PC-9 (cell line): Measurements from ENCODE around the gene HRH4. TPM values are rescaled to one million over a fixed set of nuclear protein-coding genes. Genes with fewer than 3 reads are reported as not detected.

ENCODE experiments used
- BruUV-seq: library from RNA; stranded (reverse); fragments of 400-500 nt; replicated peaks from 2 replicates; lab custom pipeline; 2021; lab: Mats Ljungman, UMichigan
- CTCF ChIA-PET: fragments of 300-600 bp; sonication (Branson Sonifier 250); formaldehyde crosslinking; loops from one replicate; lab custom pipeline; 2022; ENCODE audit warnings: antibody characterized with exemption; lab: Charles Lee
- POLR2A ChIA-PET: fragments of 300-600 bp; sonication (Branson Sonifier 250); formaldehyde crosslinking; loops from one replicate; lab custom pipeline; 2022; ENCODE audit warnings: antibody characterized with exemption; ENCODE audit not compliant: unreplicated experiment; lab: Charles Lee
- DNase-seq, 2 experiments: peaks; one replicate each; pipeline versions ENCODE4 v3.0.0 to v3.0.0-alpha.2; 2015 to 2022; ENCODE audit warnings: mixed read lengths in 1 of 2
- H2AFZ ChIP-seq: fragments of 200-600 bp; sonication (generic); 2 replicates; pipeline ENCODE4 v1.8.1; 2017; ENCODE audit warnings: antibody characterized with exemption
- H3F3A ChIP-seq: fragments of 200-600 bp; sonication (generic); 2 replicates; pipeline ENCODE4 v1.8.1; 2017; ENCODE audit warnings: antibody characterized with exemption, mild to moderate bottlenecking, low read depth; ENCODE audit not compliant: insufficient read depth
- H3K27ac ChIP-seq: fragments of 200-600 bp; sonication (generic); 2 replicates; pipeline ENCODE4 v1.6.1; 2016; ENCODE audit warnings: mixed run types
- H3K27me3 ChIP-seq: fragments of 200-600 bp; sonication (generic); 2 replicates; pipeline ENCODE4 v1.6.1; 2016; ENCODE audit warnings: low read depth, mixed run types; ENCODE audit not compliant: insufficient read depth
- H3K36me3 ChIP-seq: fragments of 200-600 bp; sonication (generic); 2 replicates; pipeline ENCODE4 v1.6.1; 2016; ENCODE audit warnings: low read depth, mixed run types
- H3K4me1 ChIP-seq: fragments of 200-600 bp; sonication (generic); replicated peaks from 2 replicates; pipeline ENCODE4 v1.6.1; 2016; ENCODE audit warnings: mixed run types; ENCODE audit not compliant: insufficient read depth
- H3K4me2 ChIP-seq: fragments of 200-600 bp; sonication (generic); 2 replicates; pipeline ENCODE4 v1.6.1; 2017; ENCODE audit warnings: mixed run types
- H3K4me3 ChIP-seq: fragments of 200-600 bp; sonication (generic); 2 replicates; pipeline ENCODE4 v1.6.1; 2016; ENCODE audit warnings: mixed run types
- H3K79me2 ChIP-seq: fragments of 200-600 bp; sonication (generic); 2 replicates; pipeline ENCODE4 v1.6.1; 2017; ENCODE audit warnings: low read depth, mixed run types
- H3K9me2 ChIP-seq: fragments of 200-600 bp; sonication (generic); 2 replicates; pipeline ENCODE4 v1.8.1; 2017; ENCODE audit warnings: mild to moderate bottlenecking; ENCODE audit not compliant: insufficient read depth
- H3K9me3 ChIP-seq: fragments of 200-600 bp; sonication (generic); 2 replicates; pipeline ENCODE4 v1.8.1; 2016; ENCODE audit warnings: low read depth; ENCODE audit not compliant: insufficient read depth
- H4K20me1 ChIP-seq: fragments of 200-600 bp; sonication (generic); 2 replicates; pipeline ENCODE4 v1.8.1; 2017; ENCODE audit not compliant: insufficient read depth
- CTCF ChIP-seq: fragments of 200-600 bp; sonication (generic); conservative IDR thresholded peaks from 2 replicates; pipeline ENCODE4 v1.6.1; 2017; ENCODE audit warnings: mixed run types, antibody characterized with exemption, mild to moderate bottlenecking, moderate library complexity
- EZH2 ChIP-seq: fragments of 200-600 bp; sonication (generic); IDR thresholded peaks from 2 replicates; pipeline ENCODE4 v1.8.0; 2017; ENCODE audit warnings: antibody characterized with exemption, low read depth
- intact Hi-C: fragments of 100-400 bp; cut with micrococcal nuclease; formaldehyde crosslinking; loops from one replicate; pipeline ENCODE4 v1.10.0; 2022; ENCODE audit not compliant: unreplicated experiment
- total RNA-seq: library from RNA; stranded (reverse); gene quantifications from 2 replicates; pipeline ENCODE4 v1.2.3, GENCODE V29; 2021

HRH4 gene
- total RNA-seq, 1 experiment from 2014 or later, result not detected

GRCh38 chr18:24446953-24447538 is 13.4 kb upstream of the HRH4 start:
- Histone ChIP-seq H3K79me2 (no peaks in the 10 kb centered on the region), H3K27ac (no peak overlapping the region), H3K36me3 (peaks cover 7% of the 10 kb centered on the region; the same call in 1 of the 2 replicates), H4K20me1 (no peaks in the 10 kb centered on the region), H2AFZ (no peak overlapping the region), H3K27me3 (no peaks in the 10 kb centered on the region), H3K9me2 (no peaks in the 10 kb centered on the region), H3K4me2 (no peak overlapping the region), H3K4me1 (no peaks in the 10 kb centered on the region), H3F3A (no peaks in the 10 kb centered on the region), H3K9me3 (no peaks in the 10 kb centered on the region), H3K4me3 (no peak overlapping the region)
- no TSS peak for BruUV-seq
- ChIA-PET POLR2A (no interaction called here), CTCF (interaction anchor here (0.6 kb wide), 1 partner anchor 14 kb away, joined by 3 read pairs; no protein-coding TSS in a partner anchor)
- intact Hi-C loops, result no loop called here
- peak; percentile 36; the same call in 1 of the 2 replicates for TF ChIP-seq CTCF
- TF ChIP-seq EZH2, result no peak
- no peak for DNase-seq

DNA sequence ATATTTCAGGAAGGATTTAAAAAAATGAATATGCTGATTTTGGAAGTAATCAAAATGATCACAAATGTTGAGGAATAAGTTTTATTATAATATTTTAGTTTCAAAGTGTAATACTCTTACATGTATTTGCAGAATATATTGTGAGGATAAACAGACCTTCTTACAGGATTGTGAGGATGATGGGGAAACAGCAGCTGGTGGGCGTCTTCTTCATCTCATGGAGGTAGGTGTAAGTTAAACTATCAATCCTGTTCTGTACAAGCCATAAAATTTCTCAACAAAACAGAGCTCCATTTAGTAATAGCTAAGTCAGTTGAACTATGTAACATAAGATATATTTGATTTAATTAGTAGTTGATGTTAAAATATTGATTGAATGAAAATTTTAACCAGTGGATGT is 12.5 kb upstream of the HRH4 start:
- Histone ChIP-seq H3K4me1 (no peaks in the 10 kb centered on the region), H3K4me3 (no peak overlapping the region), H3K27ac (no peak overlapping the region), H3K9me3 (no peaks in the 10 kb centered on the region), H2AFZ (no peak overlapping the region), H4K20me1 (no peaks in the 10 kb centered on the region), H3F3A (no peaks in the 10 kb centered on the region), H3K79me2 (no peaks in the 10 kb centered on the region), H3K9me2 (no peaks in the 10 kb centered on the region), H3K27me3 (no peaks in the 10 kb centered on the region), H3K4me2 (no peak overlapping the region), H3K36me3 (peaks cover 7% of the 10 kb centered on the region; the same call in 1 of the 2 replicates)
- no peak for TF ChIP-seq CTCF
- no peak for TF ChIP-seq EZH2
- CTCF ChIA-PET, result no interaction called here
- no TSS peak for BruUV-seq
- intact Hi-C loops, result no loop called here
- POLR2A ChIA-PET, result no interaction called here
- DNase-seq, result no peak

DNA sequence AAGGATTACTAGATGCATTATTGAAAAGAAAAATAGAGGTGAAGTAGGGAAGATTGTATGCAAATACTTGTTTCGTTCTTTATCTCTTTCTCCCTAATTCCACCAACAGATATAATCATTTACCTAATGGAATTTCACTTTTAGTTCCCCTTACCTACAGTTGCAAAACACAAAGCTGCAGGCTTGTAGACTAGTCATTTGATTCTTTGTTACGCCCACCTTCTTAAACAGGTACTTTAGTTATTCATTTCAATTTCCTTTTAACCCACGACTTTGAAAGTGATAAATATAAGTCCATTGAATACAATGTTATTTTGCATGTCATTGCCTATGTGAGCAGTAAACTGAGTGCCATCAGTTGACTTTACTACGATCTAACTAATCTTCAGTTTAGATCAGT is 3.9 kb upstream of the HRH4 start:
- H3K9me2 ChIP-seq, result no peaks in the 10 kb centered on the region
- no peak overlapping the region for H2AFZ ChIP-seq
- H3K4me2 ChIP-seq, result no peak overlapping the region
- no peaks in the 10 kb centered on the region for H3K4me1 ChIP-seq
- POLR2A ChIA-PET, result no interaction called here
- TF ChIP-seq EZH2, result no peak
- TF ChIP-seq CTCF, result no peak
- H3K79me2 ChIP-seq, result no peaks in the 10 kb centered on the region
- no peaks in the 10 kb centered on the region for H3K9me3 ChIP-seq
- H3K4me3 ChIP-seq, result no peak overlapping the region
- H4K20me1 ChIP-seq, result no peaks in the 10 kb centered on the region
- H3F3A ChIP-seq, result no peaks in the 10 kb centered on the region
- no peaks in the 10 kb centered on the region for H3K36me3 ChIP-seq
- CTCF ChIA-PET, result no interaction called here
- no peak for DNase-seq
- no peak overlapping the region for H3K27ac ChIP-seq
- no TSS peak for BruUV-seq
- intact Hi-C loops, result no loop called here
- no peaks in the 10 kb centered on the region for H3K27me3 ChIP-seq
